H1 (cell line): Measurements from ENCODE around the gene CALU. TPM values are rescaled to one million over a fixed set of nuclear protein-coding genes. Genes with fewer than 3 reads are reported as not detected.
A peak's percentile ranks its signal among the peaks of the same experiment; 100 is the strongest.

Experiments
- CTCF ChIA-PET: fragments of 300-600 bp; sonication (Branson Sonifier 250); formaldehyde crosslinking; loops from one replicate; lab custom pipeline; 2021; ENCODE audit not compliant: partially characterized antibody; lab: Charles Lee
- POLR2A ChIA-PET: fragments of 300-600 bp; sonication (Branson Sonifier 250); formaldehyde crosslinking; loops from one replicate; lab custom pipeline; 2021; ENCODE audit warnings: inconsistent platforms; ENCODE audit not compliant: partially characterized antibody; lab: Charles Lee
- DNase-seq, 2 experiments: peaks; one replicate each; pipeline versions ENCODE4 v3.0.0 to v3.0.0-alpha.2; 2010 to 2022; ENCODE audit warnings: low spot score in 2 of 2, low read depth in 1 of 2, mixed read lengths in 1 of 2
- FAIRE-seq: peaks from 2 replicates; lab custom pipeline; 2011; peaks lifted over from hg19 to GRCh38; lab: Jason Lieb, UNC
- H2AFZ ChIP-seq: 2 replicates; pipeline ENCODE4 v1.8.1; 2012; ENCODE audit warnings: low read length, inconsistent platforms
- H2AK5ac ChIP-seq: 2 replicates; pipeline ENCODE4 v1.6.1; 2013; ENCODE audit warnings: low read depth, low read length
- H2BK120ac ChIP-seq: replicated peaks from 2 replicates; pipeline ENCODE3; 2013; ENCODE audit warnings: low read depth, low read length, inconsistent platforms
- H2BK12ac ChIP-seq: 2 replicates; pipeline ENCODE4 v1.6.1; 2013; ENCODE audit warnings: low read depth, low read length
- H2BK15ac ChIP-seq: 2 replicates; pipeline ENCODE4 v1.6.1; 2013; ENCODE audit warnings: low read length
- H2BK20ac ChIP-seq: 2 replicates; pipeline ENCODE4 v1.6.1; 2013; ENCODE audit warnings: low read length
- H2BK5ac ChIP-seq: 2 replicates; pipeline ENCODE4 v1.6.1; 2013; ENCODE audit warnings: low read depth, low read length
- H3K14ac ChIP-seq: 2 replicates; pipeline ENCODE4 v1.6.1; 2013; ENCODE audit warnings: inconsistent platforms; ENCODE audit not compliant: insufficient read length
- H3K18ac ChIP-seq: 2 replicates; pipeline ENCODE4 v1.6.1; 2013; ENCODE audit warnings: low read length; ENCODE audit errors: extremely low read depth
- H3K23ac ChIP-seq: 2 replicates; pipeline ENCODE4 v1.6.1; 2013; ENCODE audit warnings: inconsistent platforms; ENCODE audit not compliant: insufficient read length
- H3K23me2 ChIP-seq: 2 replicates; pipeline ENCODE4 v1.6.1; 2013; ENCODE audit warnings: low read depth, low read length
- H3K27ac ChIP-seq: 2 replicates; pipeline ENCODE4 v1.6.1; 2011; ENCODE audit warnings: low read depth, low read length, inconsistent platforms
- H3K27me3 ChIP-seq, 4 experiments: replicated peaks in 1 of 4; 1 replicate in 1 of 4; 2 replicates in 3 of 4; pipeline versions ENCODE4 v1.6.1 to v1.8.1; 2011 to 2013; ENCODE audit warnings: low read length in 3 of 4, mild to moderate bottlenecking in 3 of 4, inconsistent platforms in 2 of 4, mixed read lengths in 2 of 4, moderate library complexity in 1 of 4; ENCODE audit not compliant: control insufficient read depth in 3 of 4, insufficient read depth in 3 of 4; ENCODE audit errors: extremely low read depth in 1 of 4
- H3K36me3 ChIP-seq, 4 experiments: 2 replicates each; pipeline versions ENCODE4 v1.6.1 to v1.8.1; 2011 to 2013; ENCODE audit warnings: mild to moderate bottlenecking in 4 of 4, low read length in 3 of 4, moderate library complexity in 2 of 4, control low read depth in 1 of 4, inconsistent platforms in 1 of 4; ENCODE audit not compliant: insufficient read depth in 4 of 4, control insufficient read depth in 2 of 4
- H3K4ac ChIP-seq: replicated peaks from 2 replicates; pipeline ENCODE3; 2013; ENCODE audit warnings: low read length, low read depth, mixed read lengths, inconsistent platforms; ENCODE audit not compliant: insufficient read length
- H3K4me1 ChIP-seq, 4 experiments: replicated peaks in 1 of 4; 1 replicate in 1 of 4; 2 replicates in 3 of 4; pipeline versions ENCODE4 v1.6.1 to v1.8.1; 2011 to 2013; ENCODE audit warnings: low read length in 3 of 4, inconsistent platforms in 2 of 4, mixed read lengths in 1 of 4; ENCODE audit not compliant: insufficient read depth in 4 of 4, control insufficient read depth in 3 of 4
- H3K4me2 ChIP-seq, 2 experiments: 2 replicates each; pipeline versions ENCODE4 v1.6.1 to v1.8.1; 2011 to 2013; ENCODE audit warnings: low read depth in 2 of 2, low read length in 2 of 2, control low read depth in 1 of 2, inconsistent platforms in 1 of 2, mild to moderate bottlenecking in 1 of 2; ENCODE audit not compliant: insufficient read depth in 1 of 2
- H3K4me3 ChIP-seq, 4 experiments: fragments of 200-600, 300-600 bp in 1 of 4; sonication (generic), shearing (Covaris generic), sonication (Bioruptor Twin) in 1 of 4; 2 replicates each; pipeline versions ENCODE4 v1.5.1 to v1.8.1; 2011 to 2016; ENCODE audit warnings: low read length in 4 of 4, low read depth in 3 of 4, control low read depth in 2 of 4, inconsistent platforms in 2 of 4, mild to moderate bottlenecking in 2 of 4, mixed read lengths in 1 of 4, moderate library complexity in 1 of 4; ENCODE audit not compliant: insufficient read depth in 2 of 4; ENCODE audit errors: extremely low read depth in 1 of 4
- H3K56ac ChIP-seq: replicated peaks from 2 replicates; pipeline ENCODE3; 2013; ENCODE audit warnings: low read depth, mild to moderate bottlenecking, mixed read lengths, low read length, inconsistent platforms; ENCODE audit not compliant: insufficient read length
- H3K79me1 ChIP-seq: 2 replicates; pipeline ENCODE4 v1.6.1; 2013; ENCODE audit warnings: low read depth, low read length, control low read depth
- H3K79me2 ChIP-seq, 2 experiments: 2 replicates each; pipeline versions ENCODE4 v1.6.1 to v1.8.1; 2012 to 2013; ENCODE audit warnings: low read length in 2 of 2, mild to moderate bottlenecking in 2 of 2, inconsistent platforms in 1 of 2; ENCODE audit not compliant: insufficient read depth in 2 of 2, control insufficient read depth in 1 of 2
- H3K9ac ChIP-seq, 4 experiments: replicated peaks in 1 of 4; 1 replicate in 1 of 4; 2 replicates in 3 of 4; pipeline versions ENCODE4 v1.6.1 to v1.8.1; 2011 to 2013; ENCODE audit warnings: low read depth in 3 of 4, low read length in 3 of 4, control low read depth in 2 of 4, mild to moderate bottlenecking in 2 of 4, moderate library complexity in 2 of 4, inconsistent platforms in 1 of 4; ENCODE audit errors: extremely low read depth in 1 of 4
- H3K9me3 ChIP-seq, 2 experiments: 2 replicates each; pipeline versions ENCODE4 v1.6.1 to v1.8.1; 2012 to 2013; ENCODE audit warnings: mild to moderate bottlenecking in 2 of 2, moderate library complexity in 2 of 2, control low read depth in 1 of 2, inconsistent platforms in 1 of 2, low read depth in 1 of 2, low read length in 1 of 2, mixed read lengths in 1 of 2; ENCODE audit not compliant: insufficient read depth in 2 of 2
- H4K20me1 ChIP-seq, 2 experiments: replicated peaks in 1 of 2; 2 replicates each; pipeline versions ENCODE3 to v1.8.1; 2011 to 2013; ENCODE audit warnings: inconsistent platforms in 2 of 2, low read length in 2 of 2, mild to moderate bottlenecking in 1 of 2; ENCODE audit not compliant: insufficient read depth in 2 of 2, control insufficient read depth in 1 of 2
- H4K5ac ChIP-seq: 2 replicates; pipeline ENCODE4 v1.6.1; 2013; ENCODE audit warnings: low read length, low read depth, mixed read lengths, inconsistent platforms; ENCODE audit not compliant: insufficient read length
- H4K8ac ChIP-seq: 2 replicates; pipeline ENCODE4 v1.8.0; 2013; ENCODE audit warnings: mild to moderate bottlenecking, moderate library complexity, low read length, inconsistent platforms; ENCODE audit not compliant: insufficient read depth; ENCODE audit errors: extremely low read depth
- H4K91ac ChIP-seq: replicated peaks from 2 replicates; pipeline ENCODE3; 2013; ENCODE audit warnings: low read length, mixed read lengths, inconsistent platforms; ENCODE audit not compliant: insufficient read length
- CREB1 ChIP-seq: IDR thresholded peaks from 2 replicates; pipeline ENCODE4 v1.6.1; 2012; ENCODE audit warnings: inconsistent platforms
- SAP30 ChIP-seq: fragments of 300-600 bp; sonication (generic); IDR thresholded peaks from 2 replicates; pipeline ENCODE4 v1.7.1; 2012; ENCODE audit warnings: low read length, moderate library complexity, mild to moderate bottlenecking, inconsistent platforms; ENCODE audit not compliant: insufficient read depth, insufficient replicate concordance
- WGBS, 2 experiments: shearing (Covaris generic) in 1 of 2; methylation state at CpG; one replicate each; pipeline versions ENCODE4 v1.1.6 to v1.1.7; 2013 to 2015; ENCODE audit warnings: low lambda C conversion rate in 2 of 2, mixed read lengths in 2 of 2, inconsistent platforms in 1 of 2, low coverage in 1 of 2, missing lambda C conversion rate in 1 of 2; ENCODE audit not compliant: insufficient replicate concordance in 2 of 2, insufficient coverage in 1 of 2, insufficient read length in 1 of 2; ENCODE audit errors: extremely low coverage in 1 of 2, missing lambda C conversion rate in 1 of 2; 5-methylcytosine and 5-hydroxymethylcytosine counted together
- polyA plus RNA-seq, 7 experiments: library from polyadenylated mRNA; depleted of rRNA in 3 of 7; stranded (reverse) in 5 of 7; unstranded in 2 of 7; fragments of >200 nt in 5 of 7; fragments of 200-250 nt in 2 of 7; gene quantifications; 1 replicate in 5 of 7; 2 replicates in 1 of 7; 4 replicates in 1 of 7; pipeline versions ENCODE4 v1.2.1 to v1.2.3, GENCODE V29; 2011 to 2013; ENCODE audit warnings: missing spikeins in 2 of 7, mixed read lengths in 2 of 7
- total RNA-seq: library from RNA; stranded (reverse); fragmentation: NEBNext Ultra II Directional; extraction: Animal tissue kit (Norgen Biotek cat#: 25700); gene quantifications from 2 replicates; pipeline ENCODE4 v1.2.1, GENCODE V29; 2021

Gene CALU
- total and polyA plus RNA-seq, 2 of the 8 experiments (the other 6 are each of a cell fraction or from before 2014, with no cell fraction given), result 67.2 to 170 TPM

GRCh38 chr7:128791972-128792327, 52.8 kb downstream of the CALU start:
- no peak overlapping the region for H4K91ac ChIP-seq
- H3K36me3 ChIP-seq, result peaks cover 0 to 4% (median under 1%) of the 10 kb centered on the region in 4 experiments; a peak in 3 of 8 replicates
- H2BK5ac ChIP-seq, result peak overlapping the region; percentile 49; the same call in 1 of the 2 replicates
- peaks cover 6 to 11% (median 8%) of the 10 kb centered on the region in 4 experiments for H3K4me1 ChIP-seq
- TF ChIP-seq SAP30 (peak; percentile 13), CREB1 (no peak)
- no peak overlapping the region for H3K23ac ChIP-seq
- ChIA-PET CTCF (interaction anchor here (1.3 to 5.8 kb wide), 3 partner anchors 20 to 90 kb away, joined by 3 to 42 read pairs (median 3); no protein-coding TSS in a partner anchor), POLR2A (interaction anchor here (0.9 to 1.2 kb wide), 3 partner anchors 9 to 20 kb away, joined by 4 read pairs; no protein-coding TSS in a partner anchor)
- peak overlapping the region in 1 of 4 experiments; percentile 12; a peak in 1 of 7 replicates for H3K9ac ChIP-seq
- H3K56ac ChIP-seq, result peak overlapping the region; percentile 5
- H3K4me2 ChIP-seq, result peak overlapping the region; percentile 92 to 97
- H3K18ac ChIP-seq, result peak overlapping the region; percentile 83
- no peak overlapping the region for H3K14ac ChIP-seq
- H4K20me1 ChIP-seq, result no peaks in the 10 kb centered on the region
- peak overlapping the region; percentile 72 to 100 (median 76) for H3K4me3 ChIP-seq
- no peak overlapping the region; the same call in 1 of the 2 replicates for H2BK15ac ChIP-seq
- DNase-seq (no peak), FAIRE-seq (no peak)
- H3K79me1 ChIP-seq, result no peaks in the 10 kb centered on the region
- H2BK12ac ChIP-seq, result peak overlapping the region; percentile 39; the same call in 1 of the 2 replicates
- H2BK120ac ChIP-seq, result no peak overlapping the region
- H3K27ac ChIP-seq, result no peak overlapping the region
- H3K4ac ChIP-seq, result no peak overlapping the region
- no peak overlapping the region for H4K8ac ChIP-seq
- no peak overlapping the region for H2AK5ac ChIP-seq
- no peaks in the 10 kb centered on the region for H3K79me2 ChIP-seq
- H3K27me3 ChIP-seq, result no peaks in the 10 kb centered on the region; a peak in 1 of 7 replicates
- H3K23me2 ChIP-seq, result peaks cover 8% of the 10 kb centered on the region; the same call in 1 of the 2 replicates
- H3K9me3 ChIP-seq, result no peaks in the 10 kb centered on the region
- peak overlapping the region; percentile 23 for H4K5ac ChIP-seq
- H2BK20ac ChIP-seq, result no peak overlapping the region
- 22% methylated on average over 7 of the region's 9 CpGs; no CpG with 5 or more reads in 1 of the 2 experiments for whole genome bisulfite sequencing, 2 experiments
- 0 out of 2 replicates have a peak overlapping the region, but pooled peaks have one; percentile 61 for H2AFZ ChIP-seq
